HG02642 (cell line): Measurements from ENCODE around the gene TNFRSF18.

Experiments used
- ATAC-seq: cut with Tn5 transposase; IDR thresholded peaks from one replicate; pipeline ENCODE4 v1.9.1; 2021; ENCODE audit warnings: mild to moderate bottlenecking; ENCODE audit not compliant: unreplicated experiment, poor library complexity

The TNFRSF18 gene

DNA sequence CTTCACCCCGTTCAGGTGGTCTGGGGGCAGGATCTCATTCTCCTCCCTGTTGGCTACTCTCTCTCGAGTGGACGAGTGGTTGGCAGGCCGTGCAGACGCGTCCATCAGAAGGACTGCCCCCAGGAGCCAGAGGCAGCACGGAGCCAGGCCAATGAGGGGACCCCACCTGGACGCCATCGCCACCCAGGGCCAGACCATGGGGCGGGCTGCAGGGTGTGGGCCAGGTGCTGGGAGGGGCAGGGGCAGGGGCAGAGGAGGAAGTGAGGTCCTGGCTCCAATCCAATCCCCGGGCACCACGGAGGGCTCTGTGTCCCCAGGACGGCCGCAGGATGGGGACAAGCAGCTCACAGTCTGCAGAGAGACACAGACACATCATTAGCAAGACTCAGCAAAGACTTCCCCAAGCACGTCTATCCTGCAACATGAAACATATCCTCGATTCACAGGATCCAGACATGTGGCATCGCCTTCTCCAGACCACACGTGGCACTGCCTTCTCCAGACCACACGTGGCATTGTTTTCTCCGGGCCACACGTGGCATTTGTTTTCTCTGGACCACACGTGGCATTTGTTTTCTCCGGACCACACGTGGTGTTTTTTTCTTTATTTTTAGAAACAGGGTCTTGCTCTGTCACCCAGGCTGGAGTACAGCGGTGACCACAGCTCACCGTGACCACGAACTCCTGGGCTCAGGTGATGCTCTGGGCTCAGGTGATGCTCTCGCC lies 22.4 kb upstream of the TNFRSF18 start:
- ATAC-seq = no peak

DNA sequence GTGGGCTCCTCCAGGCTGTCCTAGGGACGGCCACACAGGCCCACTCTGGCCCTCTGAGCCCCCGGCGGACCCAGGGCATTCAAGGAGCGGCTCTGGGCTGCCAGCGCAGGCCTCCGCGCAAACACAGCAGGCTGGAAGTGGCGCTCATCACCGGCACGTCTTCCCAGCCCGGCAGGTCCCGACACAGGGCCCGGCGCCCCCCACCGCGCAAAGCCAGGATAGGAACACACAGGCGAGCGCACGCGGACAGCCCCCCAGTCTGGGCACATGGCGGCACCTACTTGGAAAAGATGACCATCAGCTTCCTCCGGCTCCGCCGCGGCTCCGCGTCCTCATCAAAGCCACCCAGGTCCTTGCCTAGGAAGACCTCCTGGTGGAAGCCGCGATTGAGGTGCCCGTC lies 21.8 kb upstream of the TNFRSF18 start:
- ATAC-seq = no peak

DNA sequence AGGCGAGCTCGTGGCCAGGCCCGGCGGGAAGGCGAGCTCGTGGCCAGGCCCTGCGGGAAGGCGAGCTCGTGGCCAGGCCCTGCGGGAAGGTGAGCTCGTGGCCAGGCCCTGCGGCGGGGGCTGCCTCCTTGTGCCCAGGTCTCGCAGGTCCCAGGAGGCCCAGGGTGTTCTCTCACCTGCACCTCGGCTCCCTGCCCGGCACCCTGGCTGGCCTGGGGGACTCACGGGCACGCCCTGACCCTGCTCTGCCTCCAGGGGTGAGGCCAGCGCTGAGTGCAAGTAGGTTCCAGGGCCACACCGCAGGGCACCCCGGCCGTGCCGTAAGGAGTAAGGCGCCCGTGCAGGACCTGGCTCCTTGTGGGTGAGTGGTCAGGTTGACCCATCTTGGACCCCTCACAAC lies 21.0 kb upstream of the TNFRSF18 start:
- no peak for ATAC-seq

DNA sequence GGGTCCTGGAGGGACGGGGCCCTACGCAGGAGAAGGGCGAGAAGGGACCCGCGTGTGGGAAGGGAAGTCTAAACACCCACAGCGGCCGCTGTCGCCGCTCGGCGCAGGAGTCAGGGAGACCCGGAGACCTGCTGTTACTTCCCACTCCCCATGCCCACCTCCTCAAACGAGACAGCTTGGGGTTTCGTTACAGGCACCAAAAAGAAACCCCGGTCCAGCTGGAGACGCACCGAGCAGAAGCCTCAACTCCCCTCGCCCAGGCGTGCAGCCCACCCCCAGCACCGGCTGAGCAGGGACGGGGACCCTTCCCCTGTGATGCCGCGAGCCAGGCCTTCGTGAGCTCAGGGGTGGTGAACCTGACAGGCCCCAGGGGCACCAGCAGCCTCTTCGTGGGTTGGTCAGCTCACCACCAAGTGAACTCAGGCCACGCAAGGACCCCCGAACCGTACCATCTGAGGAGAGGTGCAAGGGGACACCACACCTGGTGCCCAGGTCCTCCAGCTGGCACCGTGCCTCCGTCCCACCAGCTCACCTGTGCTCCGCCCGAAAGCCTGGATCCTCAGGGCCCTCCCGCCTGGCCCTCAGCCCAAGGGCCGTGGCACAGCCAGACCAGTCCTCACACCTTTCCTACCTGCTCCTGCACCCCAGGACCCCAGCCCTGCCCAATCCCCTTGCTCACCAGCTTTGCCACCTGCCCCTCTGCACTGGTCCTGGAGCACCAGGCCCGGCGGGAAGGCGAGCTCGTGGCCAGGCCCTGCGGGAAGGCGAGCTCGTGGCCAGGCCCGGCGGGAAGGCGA lies 20.4 kb upstream of the TNFRSF18 start:
- no peak for ATAC-seq

DNA sequence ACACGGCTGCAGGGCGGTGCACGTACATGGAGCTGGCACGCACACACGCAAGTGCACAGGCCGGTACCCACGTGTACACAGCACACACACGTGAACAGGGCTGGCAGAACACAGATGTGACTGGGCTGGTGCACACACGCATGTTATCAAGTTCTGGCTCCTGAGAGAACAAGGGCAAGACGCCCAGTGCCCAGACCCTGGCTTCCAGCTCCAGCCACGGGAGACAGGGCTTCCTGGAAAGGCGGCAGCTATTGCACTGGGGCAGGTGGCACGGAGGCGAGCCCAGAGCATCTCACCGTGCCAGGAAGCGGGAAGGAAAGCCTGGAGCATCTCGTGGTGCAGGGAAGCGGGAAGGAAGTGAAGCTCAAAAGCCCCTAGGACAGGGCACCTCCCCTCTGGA lies 19.5 kb upstream of the TNFRSF18 start:
- ATAC-seq = no peak

DNA sequence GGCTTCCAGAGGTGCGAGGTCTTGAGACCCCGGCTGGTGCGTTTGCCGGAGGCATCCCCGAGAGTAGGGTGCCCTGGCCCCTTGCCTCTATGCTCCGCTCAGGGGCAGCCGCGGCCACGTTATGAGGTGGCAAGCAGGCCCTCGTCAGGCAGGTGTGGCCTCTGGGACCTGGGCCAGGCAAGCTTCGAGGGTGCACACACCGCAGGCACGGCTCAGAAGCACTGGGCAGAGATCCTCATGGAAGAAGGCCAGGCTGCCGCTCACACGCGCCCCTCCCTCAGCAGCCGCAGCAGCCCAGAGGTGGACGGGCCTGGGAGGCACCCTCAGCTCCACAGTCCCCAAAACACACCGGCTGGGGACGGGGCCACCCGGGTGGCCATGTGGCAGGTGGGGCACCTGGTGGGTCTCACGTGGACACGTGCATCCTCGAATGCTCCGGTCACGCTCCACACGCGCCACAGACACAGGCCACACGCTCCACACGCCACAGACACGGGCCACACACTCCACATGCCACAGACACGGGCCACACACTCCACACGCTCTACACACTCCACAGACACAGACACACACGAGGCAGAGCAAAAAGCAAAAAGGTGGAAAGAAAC lies 18.9 kb upstream of the TNFRSF18 start:
- no peak for ATAC-seq

DNA sequence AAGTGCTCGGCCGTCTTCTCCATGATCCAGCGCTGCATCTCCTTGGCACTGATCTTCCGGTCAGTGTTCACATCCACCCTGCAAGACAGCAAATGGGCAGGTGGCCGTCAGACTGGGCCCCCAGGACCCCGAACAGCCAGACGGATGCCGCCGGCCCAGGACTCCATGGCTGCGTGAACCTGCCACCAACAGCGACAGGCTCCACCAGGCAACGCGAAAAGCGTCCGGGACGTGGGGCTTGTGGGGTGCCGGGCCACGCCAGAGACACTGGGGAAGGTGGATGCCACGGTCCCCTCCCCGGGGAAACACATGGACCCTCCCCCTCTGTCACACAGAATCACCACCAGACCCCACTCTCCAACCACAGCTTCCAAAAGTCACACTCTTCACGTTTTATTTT lies 17.5 kb upstream of the TNFRSF18 start:
- ATAC-seq = no peak

DNA sequence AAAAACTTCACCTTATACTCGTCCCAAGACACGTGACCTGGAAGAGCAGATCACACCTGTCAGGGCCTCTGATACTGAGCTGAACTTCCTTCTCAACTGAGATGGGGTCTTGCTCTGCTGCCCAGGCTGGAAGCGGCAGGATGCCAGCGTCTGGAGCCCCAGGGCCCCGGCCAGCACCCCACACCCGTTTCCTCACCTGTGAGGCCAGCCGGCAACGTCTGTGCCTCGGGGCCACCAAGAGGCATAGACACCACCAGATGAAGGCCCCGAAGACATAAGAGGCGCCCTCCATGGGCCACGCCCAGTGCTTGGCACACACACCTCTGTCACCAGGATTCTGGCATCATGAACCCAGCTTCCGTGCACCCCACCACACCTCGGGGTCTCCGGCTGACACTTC lies 16.9 kb upstream of the TNFRSF18 start:
- no peak for ATAC-seq

DNA sequence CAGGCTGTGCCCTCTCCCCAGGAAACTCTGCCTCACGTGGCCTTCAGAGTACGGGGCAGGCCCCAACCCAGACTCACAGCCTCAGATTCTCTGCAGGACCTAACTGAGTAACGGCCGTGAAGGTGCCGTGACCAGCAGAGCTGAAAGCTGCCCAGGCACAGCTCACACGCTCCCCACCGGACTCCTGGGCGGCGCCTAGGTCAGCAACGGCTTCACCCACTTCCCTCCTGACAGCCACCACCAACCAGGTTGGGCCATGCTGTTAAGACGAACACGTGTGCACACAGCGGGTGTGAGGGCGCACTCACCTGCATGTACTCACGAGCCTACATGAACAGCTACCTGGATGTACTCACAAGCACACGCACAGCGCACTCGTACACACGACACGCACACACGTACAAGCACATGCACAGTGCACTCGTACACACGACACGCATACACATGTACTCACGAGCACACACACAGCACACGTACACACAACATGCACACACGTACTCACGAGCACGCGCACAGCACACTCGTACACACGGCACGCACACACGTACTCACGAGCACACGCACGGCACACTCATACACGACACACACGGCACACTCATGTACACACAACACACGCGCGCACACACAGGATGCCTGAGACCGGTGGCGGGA lies 16.3 kb upstream of the TNFRSF18 start:
- no peak for ATAC-seq

DNA sequence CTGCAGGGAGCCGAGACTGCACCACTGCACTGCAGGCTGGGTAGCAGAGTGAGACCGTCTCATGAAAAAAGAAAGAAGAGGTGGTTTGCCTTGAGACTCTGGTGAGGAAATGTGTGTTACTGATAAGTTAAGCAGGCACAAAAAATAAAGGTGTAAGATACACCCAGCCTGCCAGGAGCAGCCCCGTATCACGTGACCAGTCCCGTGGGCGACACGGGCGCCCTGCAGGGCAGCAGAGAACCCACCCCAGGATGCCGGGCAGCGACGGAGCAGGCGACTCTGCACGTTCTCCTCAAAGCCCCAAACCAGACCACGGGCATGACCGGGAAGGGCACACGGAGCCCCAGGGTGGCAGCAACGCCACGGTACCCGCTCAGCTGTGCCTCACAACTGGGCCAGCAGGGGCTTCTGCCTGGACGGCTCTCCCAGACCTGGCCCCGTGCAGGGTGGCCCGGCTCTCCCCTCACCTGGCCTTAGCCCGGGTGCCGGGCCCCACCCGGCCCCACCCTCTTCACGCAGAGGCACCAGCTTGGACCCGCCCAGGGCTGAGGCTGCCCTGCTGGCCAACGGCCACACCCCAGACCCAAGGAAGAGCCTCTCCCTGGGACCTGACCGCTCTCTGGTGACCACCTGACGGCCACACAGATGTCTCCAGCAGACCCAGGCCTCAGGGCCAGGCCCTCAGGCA lies 15.6 kb upstream of the TNFRSF18 start:
- ATAC-seq = no peak

DNA sequence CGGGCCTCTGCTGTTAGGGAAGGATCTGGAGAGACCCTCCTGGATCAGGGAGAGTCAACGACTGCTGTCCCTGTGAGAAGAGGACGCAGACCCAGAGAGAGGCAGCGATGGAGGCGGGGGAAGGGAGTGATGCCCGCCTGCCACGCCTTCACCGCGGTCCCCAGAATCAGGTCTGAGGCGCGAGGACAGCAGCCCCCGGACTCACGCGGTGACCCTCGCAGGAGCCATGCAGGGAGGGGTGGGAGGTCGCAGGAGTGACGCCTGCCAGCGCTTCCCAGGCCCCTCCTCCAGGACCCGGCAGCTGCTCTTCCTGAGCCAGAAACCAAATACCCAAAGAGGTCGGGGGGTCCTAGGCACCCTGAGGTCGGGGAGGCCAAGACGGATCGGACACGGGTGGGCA lies 13.8 kb upstream of the TNFRSF18 start:
- ATAC-seq = no peak

DNA sequence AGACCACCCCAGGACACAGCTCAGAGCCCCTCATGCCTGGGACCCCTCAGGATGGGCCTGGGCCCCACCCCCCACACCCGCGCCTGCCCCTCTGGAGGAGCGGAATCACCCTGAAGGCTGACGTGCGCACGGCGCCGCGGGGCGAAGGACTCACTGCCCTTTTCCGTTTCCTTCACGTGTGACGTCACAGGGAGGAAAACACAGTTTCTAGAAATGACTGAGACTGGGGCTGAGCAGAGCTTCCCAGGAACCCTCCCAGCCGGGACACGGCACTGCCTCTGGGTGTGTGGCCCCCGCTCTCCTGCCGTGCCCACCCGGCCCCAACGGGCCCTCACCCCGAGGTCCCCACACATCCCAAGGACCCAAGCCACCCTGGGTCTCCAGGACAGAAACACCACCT lies 12.9 kb upstream of the TNFRSF18 start:
- no peak for ATAC-seq

DNA sequence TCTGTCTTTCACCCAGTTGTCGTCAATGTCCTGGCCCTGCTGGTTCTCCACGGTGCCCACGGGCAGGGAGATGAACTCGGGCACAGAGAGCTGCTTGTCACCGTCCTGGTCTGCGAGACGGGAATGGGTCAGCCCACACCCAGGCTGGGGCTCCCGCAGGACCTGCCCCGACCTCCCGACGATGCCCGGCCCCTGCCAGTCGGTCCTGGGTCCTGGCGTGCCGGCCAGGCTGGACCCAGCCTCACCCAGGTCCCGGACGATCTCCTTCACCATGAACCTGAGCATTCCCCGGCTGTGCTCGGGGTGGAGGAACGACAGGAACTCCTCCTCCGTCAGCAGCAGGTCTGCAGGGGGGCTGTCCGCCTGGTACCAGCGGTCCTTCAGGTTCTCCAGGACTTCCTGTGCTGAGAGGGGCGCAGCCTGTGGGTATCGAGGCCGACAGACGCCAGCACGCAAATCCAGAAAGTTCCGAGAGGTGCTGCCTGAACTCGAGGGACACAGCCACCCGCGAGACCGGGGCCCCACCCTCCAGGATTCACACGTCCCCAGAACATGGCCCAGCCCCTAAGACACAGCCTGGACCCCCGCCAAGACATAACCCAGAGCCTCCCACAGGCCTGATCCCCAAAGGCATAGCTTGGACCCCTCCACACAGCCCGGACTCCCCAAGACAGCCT lies 12.3 kb upstream of the TNFRSF18 start:
- no peak for ATAC-seq

DNA sequence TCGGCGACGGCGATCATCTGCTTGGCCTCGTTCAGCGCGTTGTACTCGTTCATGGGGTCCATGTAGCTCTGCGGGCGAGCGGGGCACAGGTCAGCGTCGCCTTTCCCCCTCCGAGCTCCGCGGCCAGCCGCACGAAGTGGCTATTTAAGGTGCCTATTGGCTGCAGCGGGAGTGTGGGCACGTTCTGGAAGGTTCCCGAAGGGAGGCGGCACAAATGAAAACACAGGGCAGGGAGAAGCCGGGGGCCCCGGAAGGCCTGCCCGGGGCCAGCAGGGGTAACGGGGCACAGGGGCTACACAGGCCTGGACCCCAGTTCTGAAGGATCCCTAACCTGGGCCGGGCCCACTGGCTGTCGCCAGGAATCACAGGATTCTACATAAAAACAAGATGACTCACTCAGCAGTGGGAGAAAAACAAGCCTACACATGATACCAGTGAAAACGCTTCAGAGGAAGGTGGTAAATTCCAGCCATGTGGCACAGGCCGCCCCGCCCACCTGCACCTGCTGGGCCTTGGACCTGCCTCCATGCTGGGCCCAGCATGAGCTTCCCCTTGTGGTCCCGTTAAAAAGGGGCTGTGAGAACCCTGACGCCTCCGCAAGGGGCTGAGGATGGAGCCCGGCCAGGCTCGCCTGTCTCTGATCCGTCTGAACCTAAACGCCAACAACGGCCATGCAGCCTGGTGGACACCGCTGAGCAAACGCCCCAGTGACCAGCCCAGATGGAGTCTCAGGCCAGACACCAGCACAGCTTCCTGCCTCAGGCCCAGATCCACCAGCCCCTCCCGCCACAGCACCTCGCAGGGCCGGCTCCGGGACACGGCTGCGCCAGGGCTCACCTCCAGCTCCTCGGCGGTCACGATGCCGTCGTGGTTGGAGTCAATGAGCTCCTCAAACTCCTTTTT lies 11.5 kb upstream of the TNFRSF18 start:
- no peak for ATAC-seq

DNA sequence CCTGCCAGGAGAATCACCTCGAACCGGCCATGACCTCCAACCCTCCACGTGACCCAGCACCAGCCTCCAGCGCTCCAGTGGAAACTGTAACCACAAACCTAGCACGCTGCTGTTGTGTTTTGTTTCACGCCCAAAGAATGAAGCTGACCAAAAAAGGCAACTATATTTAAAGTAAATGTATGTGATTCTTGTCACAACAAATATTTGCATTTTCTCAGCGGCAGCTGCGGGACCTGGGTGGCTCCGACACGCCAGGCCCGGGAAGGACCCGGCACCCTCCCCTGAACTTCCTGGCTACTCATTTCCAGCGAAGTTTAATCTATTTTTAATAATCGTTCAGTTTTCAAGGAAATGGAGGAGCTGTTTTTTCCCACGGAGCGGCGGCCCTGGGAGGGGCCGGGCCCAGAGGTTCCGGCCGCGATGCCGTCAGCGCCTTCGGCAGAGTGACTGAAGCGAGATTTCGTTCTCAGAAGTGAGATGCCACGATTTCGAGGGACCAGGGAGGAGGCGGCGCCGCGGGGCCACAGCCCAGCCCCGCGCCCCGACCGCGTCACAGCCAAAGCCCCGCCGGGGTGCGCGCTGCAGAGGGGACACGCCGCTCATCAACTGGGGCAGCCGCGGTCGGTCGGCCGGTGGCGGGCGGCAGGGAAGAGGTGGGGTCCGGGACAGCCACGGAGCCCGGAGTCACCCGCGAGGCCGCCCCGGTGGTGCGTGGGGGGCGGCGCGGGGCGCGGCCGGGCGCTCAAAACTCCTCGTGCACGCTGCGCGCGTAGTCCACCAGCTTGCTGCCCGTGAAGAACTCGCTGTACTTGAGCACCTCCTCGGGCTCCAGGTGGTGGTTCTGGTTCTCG lies 10.6 kb upstream of the TNFRSF18 start:
- ATAC-seq = no peak

DNA sequence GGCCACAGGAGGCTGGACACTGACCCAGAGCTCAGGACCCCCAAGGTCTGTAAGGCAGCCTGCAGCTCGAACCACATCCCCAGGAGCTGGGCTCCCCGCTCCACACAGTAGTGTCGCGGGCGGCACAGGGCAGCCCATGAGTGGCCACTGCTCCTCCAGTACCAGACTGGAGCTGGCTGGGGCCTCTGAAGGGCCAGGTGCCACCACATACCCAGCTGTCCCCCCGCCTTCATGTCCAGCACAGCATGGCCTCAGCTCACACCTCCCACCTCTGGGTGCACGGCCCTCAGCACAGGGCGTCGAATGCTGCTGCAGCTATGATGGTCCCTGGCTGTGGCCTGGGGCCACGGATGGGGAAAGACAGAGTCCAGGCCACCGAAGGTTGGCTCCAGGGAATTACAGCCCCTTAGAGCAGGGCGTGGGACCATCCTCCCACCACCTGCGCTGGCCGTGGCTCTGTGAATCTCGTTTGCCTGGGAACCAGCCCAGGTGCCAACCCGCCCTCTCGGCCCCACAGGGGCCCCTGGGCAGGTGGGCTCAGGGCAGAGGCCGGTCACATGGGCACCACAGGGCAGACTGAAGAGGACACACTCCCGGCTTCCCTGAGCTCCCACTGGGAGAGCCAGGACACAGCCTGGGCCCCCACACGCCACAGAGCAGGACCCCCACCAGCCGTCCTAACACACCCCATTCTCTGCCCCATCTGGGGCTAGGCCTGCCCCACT lies 9.7 kb upstream of the TNFRSF18 start:
- no peak for ATAC-seq

DNA sequence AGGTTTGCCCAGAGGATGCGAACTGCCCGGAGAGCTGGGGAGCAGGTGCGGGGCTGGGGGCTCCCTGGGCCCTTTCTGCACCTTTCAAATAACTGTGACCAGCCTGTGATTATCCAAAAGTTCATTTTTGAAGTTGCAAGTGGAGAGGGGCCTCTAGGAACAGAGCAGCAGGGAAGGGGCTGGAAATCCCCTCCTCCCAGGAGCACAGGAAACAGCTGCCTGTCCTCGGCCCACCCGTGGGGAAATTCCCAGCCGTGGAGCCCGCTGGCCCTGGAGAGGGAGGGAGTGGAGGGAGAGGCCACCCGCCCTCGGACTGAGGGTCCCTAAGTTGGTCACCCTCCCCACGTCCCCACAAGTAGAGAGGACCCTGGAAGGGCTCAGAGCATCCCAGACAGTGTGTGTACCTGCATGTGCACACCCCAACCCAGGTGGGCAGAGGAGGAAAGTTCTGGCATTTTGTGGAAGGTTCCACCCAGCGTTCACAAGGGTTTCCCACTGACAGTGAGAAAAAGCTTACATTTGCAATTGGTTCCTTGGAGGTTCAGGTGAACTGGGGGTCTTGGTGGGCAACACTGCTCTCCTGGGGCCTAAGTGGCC lies 8.8 kb upstream of the TNFRSF18 start:
- ATAC-seq = no peak
